Stimulated activated CD8-positive, alpha-beta memory T cell treated with anti-CD3 and anti-CD28 coated beads, Interleukin-15, amount 100 ng/mL, for 48 hours (primary cell): Measurements from ENCODE around the gene ZNF212.
"Not testable (repeated sequence)": the region's sequence is repeated elsewhere in the genome, so short reads cannot be mapped to it uniquely, and the experiment has no call there.

Experiments
- DNase-seq, 2 donors: peaks; one replicate each; pipeline ENCODE4 v3.0.0-alpha.2; 2020; ENCODE audit warnings: low read depth in 2 of 2

Gene ZNF212

GRCh38 chr7:149218469-149219420, 20.7 kb upstream of the ZNF212 start:
- no peak for DNase-seq

GRCh38 chr7:149220534-149220933, 18.9 kb upstream of the ZNF212 start:
- DNase-seq = no peak

GRCh38 chr7:149223176-149223575, 16.3 kb upstream of the ZNF212 start:
- no peak for DNase-seq

- no peak for DNase-seq
Measured at GRCh38 chr7:149223761-149224160, 15.7 kb upstream of the ZNF212 start.

- DNase-seq = no peak
Measured at GRCh38 chr7:149224352-149224751, 15.1 kb upstream of the ZNF212 start.

- no peak for DNase-seq
Measured at GRCh38 chr7:149225106-149225505, 14.3 kb upstream of the ZNF212 start.

GRCh38 chr7:149225656-149226055, 13.8 kb upstream of the ZNF212 start:
- DNase-seq = no peak

- DNase-seq = not testable (repeated sequence)
Measured at GRCh38 chr7:149226366-149226765, 13.1 kb upstream of the ZNF212 start.

- no peak for DNase-seq
Measured at GRCh38 chr7:149226840-149227494, 12.5 kb upstream of the ZNF212 start.

- no peak for DNase-seq
Measured at GRCh38 chr7:149228831-149229471, 10.5 kb upstream of the ZNF212 start.

- no peak for DNase-seq
Measured at GRCh38 chr7:149229526-149229925, 9.9 kb upstream of the ZNF212 start.

- no peak for DNase-seq
Measured at GRCh38 chr7:149232362-149232761, 7.1 kb upstream of the ZNF212 start.

- not testable (repeated sequence) for DNase-seq
Measured at GRCh38 chr7:149233655-149234204, 5.7 kb upstream of the ZNF212 start.

GRCh38 chr7:149237502-149237901, 1.9 kb upstream of the ZNF212 start:
- no peak for DNase-seq

- no peak for DNase-seq
Measured at GRCh38 chr7:149238051-149238450, 1.4 kb upstream of the ZNF212 start.

GRCh38 chr7:149240637-149241036, 1.2 kb downstream of the ZNF212 start:
- DNase-seq = no peak

GRCh38 chr7:149241696-149242095, 2.2 kb downstream of the ZNF212 start:
- no peak for DNase-seq

- peak; percentile 27 to 51 for DNase-seq
Measured at GRCh38 chr7:149245244-149245643, 5.8 kb downstream of the ZNF212 start.

GRCh38 chr7:149245744-149246143, 6.3 kb downstream of the ZNF212 start:
- DNase-seq = no peak

- DNase-seq = peak; percentile 10 to 32
Measured at GRCh38 chr7:149248777-149249176, 9.3 kb downstream of the ZNF212 start.

GRCh38 chr7:149250151-149250550, 10.7 kb downstream of the ZNF212 start:
- not testable (repeated sequence) for DNase-seq

GRCh38 chr7:149251518-149251917, 12.1 kb downstream of the ZNF212 start:
- not testable (repeated sequence) for DNase-seq
